H9 (cell line): ENCODE measurements around the gene LDHD. TPM values are rescaled to one million over a fixed set of nuclear protein-coding genes. Genes with fewer than 3 reads are reported as not detected.

Experiments used
- DNase-seq: peaks from one replicate; pipeline ENCODE4 v3.0.0-alpha.2; 2017
- H2AFZ ChIP-seq: one replicate; pipeline ENCODE4 v1.6.1; 2013; ENCODE audit warnings: mild to moderate bottlenecking, low read length, control low read depth, moderate library complexity
- H2AK5ac ChIP-seq: 2 replicates; pipeline ENCODE4 v1.6.1; 2013; ENCODE audit warnings: low read length, control low read depth, mixed read lengths; ENCODE audit not compliant: insufficient read length
- H2BK120ac ChIP-seq: one replicate; pipeline ENCODE4 v1.6.1; 2013; ENCODE audit warnings: low read depth, mild to moderate bottlenecking, low read length, control low read depth, inconsistent platforms; ENCODE audit not compliant: poor library complexity, severe bottlenecking
- H2BK12ac ChIP-seq: 2 replicates; pipeline ENCODE4 v1.6.1; 2013; ENCODE audit warnings: low read length, control low read depth, mixed read lengths, low read depth; ENCODE audit not compliant: insufficient read length
- H2BK15ac ChIP-seq: 2 replicates; pipeline ENCODE4 v1.6.1; 2013; ENCODE audit warnings: low read depth, low read length, control low read depth
- H2BK20ac ChIP-seq: one replicate; pipeline ENCODE4 v1.6.1; 2013; ENCODE audit warnings: low read depth, mild to moderate bottlenecking, low read length, control low read depth, inconsistent platforms; ENCODE audit not compliant: poor library complexity, severe bottlenecking
- H2BK5ac ChIP-seq: 2 replicates; pipeline ENCODE4 v1.6.1; 2013; ENCODE audit warnings: low read length, control low read depth, mixed read lengths; ENCODE audit not compliant: insufficient read length
- H3K14ac ChIP-seq: 2 replicates; pipeline ENCODE4 v1.6.1; 2013; ENCODE audit warnings: low read length, control low read depth; ENCODE audit not compliant: insufficient read depth
- H3K18ac ChIP-seq: 2 replicates; pipeline ENCODE4 v1.6.1; 2013; ENCODE audit warnings: low read depth, mild to moderate bottlenecking, mixed read lengths, low read length, control low read depth; ENCODE audit not compliant: insufficient read length
- H3K23ac ChIP-seq: 2 replicates; pipeline ENCODE4 v1.6.1; 2013; ENCODE audit warnings: low read length, control low read depth, mixed read lengths, low read depth; ENCODE audit not compliant: insufficient read length
- H3K23me2 ChIP-seq: 2 replicates; pipeline ENCODE4 v1.6.1; 2013; ENCODE audit warnings: low read depth, mild to moderate bottlenecking, mixed read lengths, low read length, control low read depth; ENCODE audit not compliant: insufficient read length, poor library complexity, severe bottlenecking
- H3K27ac ChIP-seq: 2 replicates; pipeline ENCODE4 v1.5.1; 2013; ENCODE audit warnings: low read length, control low read depth, mixed read lengths, low read depth; ENCODE audit not compliant: insufficient read length
- H3K27me3 ChIP-seq: 2 replicates; pipeline ENCODE4 v1.6.1; 2013; ENCODE audit warnings: low read length, control low read depth, inconsistent platforms; ENCODE audit not compliant: insufficient read depth
- H3K4ac ChIP-seq: 2 replicates; pipeline ENCODE4 v1.6.1; 2013; ENCODE audit warnings: low read depth, mild to moderate bottlenecking, control low read depth, inconsistent platforms, low read length, moderate library complexity
- H3K4me1 ChIP-seq: 2 replicates; pipeline ENCODE4 v1.6.1; 2013; ENCODE audit warnings: low read length, control low read depth, inconsistent platforms; ENCODE audit not compliant: insufficient read depth
- H3K4me2 ChIP-seq: 2 replicates; pipeline ENCODE4 v1.6.1; 2013; ENCODE audit warnings: low read length, control low read depth, mixed read lengths; ENCODE audit not compliant: insufficient read length, insufficient read depth
- H3K56ac ChIP-seq: 2 replicates; pipeline ENCODE4 v1.6.1; 2013; ENCODE audit warnings: low read depth, mild to moderate bottlenecking, mixed read lengths, low read length, control low read depth; ENCODE audit not compliant: insufficient read length
- H3K79me1 ChIP-seq: 2 replicates; pipeline ENCODE4 v1.6.1; 2013; ENCODE audit warnings: low read depth, mild to moderate bottlenecking, moderate library complexity, low read length, control low read depth, inconsistent platforms; ENCODE audit not compliant: insufficient read depth, poor library complexity, severe bottlenecking
- H3K79me2 ChIP-seq: 2 replicates; pipeline ENCODE4 v1.6.1; 2013; ENCODE audit warnings: low read length, control low read depth, inconsistent platforms; ENCODE audit not compliant: insufficient read depth
- H3K9ac ChIP-seq: 2 replicates; pipeline ENCODE4 v1.6.1; 2013; ENCODE audit warnings: low read length, control low read depth, mixed read lengths; ENCODE audit not compliant: insufficient read length; ENCODE audit errors: extremely low read depth
- H3K9me3 ChIP-seq: one replicate; pipeline ENCODE4 v1.6.1; 2013; ENCODE audit warnings: low read depth, low read length, inconsistent platforms; ENCODE audit not compliant: control insufficient read depth
- H3T11ph ChIP-seq: one replicate; pipeline ENCODE4 v1.6.1; 2013; ENCODE audit warnings: mild to moderate bottlenecking, low read length, control low read depth, inconsistent platforms
- H4K20me1 ChIP-seq: one replicate; pipeline ENCODE4 v1.6.1; 2013; ENCODE audit not compliant: control insufficient read depth, insufficient read length, insufficient read depth
- H4K5ac ChIP-seq: 2 replicates; pipeline ENCODE4 v1.6.1; 2013; ENCODE audit warnings: low read depth, mild to moderate bottlenecking, mixed read lengths, low read length, control low read depth; ENCODE audit not compliant: insufficient read length
- H4K8ac ChIP-seq: replicated peaks from 2 replicates; pipeline ENCODE4 v1.6.1; 2013; ENCODE audit warnings: low read length, control low read depth, mixed read lengths, low read depth; ENCODE audit not compliant: insufficient read length
- H4K91ac ChIP-seq: 2 replicates; pipeline ENCODE4 v1.6.1; 2013; ENCODE audit warnings: low read depth, mild to moderate bottlenecking, moderate library complexity, mixed read lengths, low read length, control low read depth; ENCODE audit not compliant: insufficient read length
- H3K27ac Mint-ChIP-seq, 3 experiments: 2 replicates in 2 of 3; 3 replicates in 1 of 3; pipeline ENCODE4 v1.8.0; 2020 to 2021; ENCODE audit warnings: mixed read lengths in 3 of 3, mild to moderate bottlenecking in 1 of 3, moderate library complexity in 1 of 3
- H3K27me3 Mint-ChIP-seq: 2 replicates; pipeline ENCODE4 v1.8.0; 2021; ENCODE audit warnings: low read depth, mild to moderate bottlenecking, moderate library complexity, mixed read lengths
- H3K36me3 Mint-ChIP-seq, 3 experiments: 2 replicates in 2 of 3; 3 replicates in 1 of 3; pipeline ENCODE4 v1.8.0; 2020 to 2021; ENCODE audit warnings: low read depth in 3 of 3, mixed read lengths in 3 of 3; ENCODE audit not compliant: insufficient read depth in 1 of 3
- H3K4me1 Mint-ChIP-seq, 2 experiments: 2 replicates each; pipeline ENCODE4 v1.8.0; 2020; ENCODE audit warnings: mixed read lengths in 2 of 2
- H3K4me3 Mint-ChIP-seq, 2 experiments: 2 replicates in 1 of 2; 3 replicates in 1 of 2; pipeline ENCODE4 v1.8.0; 2020 to 2021; ENCODE audit warnings: mild to moderate bottlenecking in 2 of 2, mixed read lengths in 2 of 2, moderate library complexity in 1 of 2
- H3K9me3 Mint-ChIP-seq, 2 experiments: 2 replicates in 1 of 2; 3 replicates in 1 of 2; pipeline ENCODE4 v1.8.0; 2020; ENCODE audit warnings: mild to moderate bottlenecking in 2 of 2, mixed read lengths in 2 of 2, moderate library complexity in 1 of 2
- CTCF ChIP-seq: fragments of 200-600 bp; sonication (generic); conservative IDR thresholded peaks from 3 replicates; pipeline ENCODE4 v1.8.0; 2021; ENCODE audit warnings: antibody characterized with exemption, mild to moderate bottlenecking
- WGBS: extraction: QIAGEN DNeasy Blood & Tissue Kit; methylation state at CpG from one replicate; pipeline ENCODE4 v1.1.7; 2013; ENCODE audit warnings: missing lambda C conversion rate, low lambda C conversion rate, mixed read lengths; ENCODE audit not compliant: insufficient read length; ENCODE audit errors: extremely low coverage; 5-methylcytosine and 5-hydroxymethylcytosine counted together
- total RNA-seq: library from RNA; stranded (reverse); gene quantifications from 2 replicates; pipeline ENCODE4 v1.2.1, GENCODE V29; 2021

Gene LDHD
- total RNA-seq, 1 experiment from 2014 or later = 14.7 TPM

GRCh38 chr16:75068085-75069031 is 48.2 kb downstream of the LDHD start:
- H3K4me3 Mint-ChIP-seq = no peak overlapping the region
- H3K56ac ChIP-seq = no peak overlapping the region
- H2BK20ac ChIP-seq = no peak overlapping the region
- H3K4me1 Mint-ChIP-seq = peaks cover 33 to 40% of the 10 kb centered on the region in 2 experiments
- peak overlapping the region in 2 of 3 experiments; percentile 6 to 47; a peak in 4 of 7 replicates for H3K27ac Mint-ChIP-seq
- no peaks in the 10 kb centered on the region for H3K27me3 ChIP-seq
- no peak for DNase-seq
- no peak overlapping the region for H2AK5ac ChIP-seq
- no peaks in the 10 kb centered on the region for H3K9me3 Mint-ChIP-seq
- no peak overlapping the region for H2BK12ac ChIP-seq
- H3K4me1 ChIP-seq = no peaks in the 10 kb centered on the region
- no peak overlapping the region for H3K4me2 ChIP-seq
- no peak overlapping the region for H3K27ac ChIP-seq
- H3T11ph ChIP-seq = no peak overlapping the region
- no peak overlapping the region for H4K5ac ChIP-seq
- H3K36me3 Mint-ChIP-seq = no peaks in the 10 kb centered on the region; a peak in 2 of 7 replicates
- H2BK5ac ChIP-seq = no peak overlapping the region
- no peak overlapping the region for H2BK15ac ChIP-seq
- no CpG with 5 or more reads among the region's 10 CpGs for WGBS
- H3K14ac ChIP-seq = no peak overlapping the region; the same call in 1 of the 2 replicates
- TF ChIP-seq CTCF = no peak
- H3K18ac ChIP-seq = no peak overlapping the region
- H3K23ac ChIP-seq = no peak overlapping the region
- no peak overlapping the region for H2BK120ac ChIP-seq
- H3K23me2 ChIP-seq = no peaks in the 10 kb centered on the region
- no peak overlapping the region for H2AFZ ChIP-seq
- peaks cover 6% of the 10 kb centered on the region; the same call in 1 of the 2 replicates for H3K79me2 ChIP-seq
- no peak overlapping the region for H4K8ac ChIP-seq
- no peaks in the 10 kb centered on the region for H4K20me1 ChIP-seq
- H3K9ac ChIP-seq = no peak overlapping the region
- no peaks in the 10 kb centered on the region; the same call in 1 of the 2 replicates for H3K27me3 Mint-ChIP-seq
- H3K9me3 ChIP-seq = no peaks in the 10 kb centered on the region
- H3K4ac ChIP-seq = no peak overlapping the region
- H3K79me1 ChIP-seq = peaks cover 4% of the 10 kb centered on the region
- H4K91ac ChIP-seq = no peak overlapping the region
